ENCODE results near the gene NAT14.
"Not testable (repeated sequence)": the region's sequence is repeated elsewhere in the genome, so short reads cannot be mapped to it uniquely, and the experiment has no call there.

The NAT14 gene, protein sequence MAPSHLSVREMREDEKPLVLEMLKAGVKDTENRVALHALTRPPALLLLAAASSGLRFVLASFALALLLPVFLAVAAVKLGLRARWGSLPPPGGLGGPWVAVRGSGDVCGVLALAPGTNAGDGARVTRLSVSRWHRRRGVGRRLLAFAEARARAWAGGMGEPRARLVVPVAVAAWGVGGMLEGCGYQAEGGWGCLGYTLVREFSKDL

DNA sequence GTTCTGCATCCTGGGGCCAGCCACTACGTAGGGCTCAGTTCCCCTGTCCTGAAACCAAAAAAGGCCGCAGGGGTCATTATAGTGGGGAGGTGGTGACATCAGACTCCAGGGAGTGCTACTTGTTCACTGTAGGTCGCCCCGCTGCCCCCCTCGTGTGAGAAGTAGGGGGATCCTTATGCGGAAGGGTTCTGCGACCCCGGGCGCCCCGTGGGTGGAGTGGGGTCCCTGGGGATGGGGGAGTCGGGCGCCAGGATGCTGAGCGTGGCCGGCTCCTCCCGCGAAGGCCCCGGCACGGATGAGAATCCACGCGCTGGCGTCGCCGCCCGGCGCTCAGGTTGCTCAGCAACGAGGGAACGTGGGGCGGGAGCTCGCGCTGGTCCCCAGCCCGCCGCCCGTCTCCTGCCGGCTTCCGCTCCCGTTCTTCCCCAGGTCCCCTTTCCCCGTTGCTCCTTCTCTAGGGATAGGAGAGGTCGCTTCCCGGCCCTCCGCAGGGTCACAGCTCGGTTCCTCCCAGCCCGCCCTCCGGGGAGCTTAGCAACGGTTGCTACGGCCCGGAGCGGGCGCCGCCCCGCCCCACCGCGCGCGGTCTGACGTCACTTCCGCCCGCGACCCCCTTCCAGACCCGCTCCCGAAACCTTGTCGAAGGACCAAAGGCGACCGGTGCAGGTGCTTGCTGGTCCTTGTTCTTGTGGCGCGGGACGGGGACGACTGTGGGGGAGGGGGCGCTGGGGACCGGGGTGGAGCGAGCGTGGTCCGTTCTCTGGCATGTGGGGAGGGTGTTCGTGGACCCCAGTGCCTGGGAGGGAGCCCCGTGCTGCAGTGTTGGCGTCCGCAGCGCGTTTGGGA is at the start of gene NAT14:
NAT14 (plus strand) TSS at position 596 of the 846 bp plus-strand sequence. CDS start 521 bp downstream, outside the sequence.
- peak; percentile 57 for DNase-seq (ENCODE audit: low spot score)

DNA sequence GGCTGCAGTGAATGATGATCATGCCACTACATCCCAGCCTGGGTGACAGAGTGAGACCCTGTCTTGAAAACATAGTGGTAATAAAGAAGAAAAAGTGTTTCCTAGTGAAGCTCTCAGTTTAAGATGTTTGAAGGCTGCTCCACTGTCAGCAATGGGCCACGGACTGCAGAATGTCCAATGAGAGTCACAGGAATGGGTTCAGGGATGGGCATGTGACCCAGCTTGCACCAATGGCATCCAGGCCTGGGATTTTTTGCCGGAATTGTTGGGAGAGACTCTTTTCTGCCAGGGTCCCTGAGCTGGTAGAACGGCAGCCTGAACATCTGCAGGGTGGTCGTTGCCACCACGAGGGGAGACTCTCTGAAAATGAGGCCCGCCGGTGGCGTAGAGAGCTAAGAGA is 48.1 kb upstream of the NAT14 start:
- no peak for DNase-seq (ENCODE audit: low spot score)

DNA sequence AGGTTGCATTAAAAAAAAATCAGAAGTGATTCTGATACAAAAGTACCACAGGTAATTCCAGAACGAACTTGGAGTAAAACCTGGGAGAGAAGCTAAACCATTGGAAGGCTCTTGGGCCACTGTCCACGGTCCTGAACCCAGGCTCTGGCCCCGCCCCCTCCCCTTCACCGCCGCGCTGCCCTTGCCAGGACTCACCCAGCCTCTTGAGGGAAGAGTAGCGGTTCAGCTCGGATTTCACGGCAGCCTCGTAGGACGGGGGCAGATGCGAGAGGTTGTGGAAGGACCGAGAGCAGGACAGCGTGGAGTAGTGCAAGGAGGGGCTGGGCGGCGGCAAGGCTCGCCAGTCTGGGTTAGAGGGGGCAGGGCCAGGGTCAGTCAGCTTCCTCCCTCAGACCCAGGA is 47.6 kb upstream of the NAT14 start:
- peak; percentile 62 for DNase-seq (ENCODE audit: low spot score)

DNA sequence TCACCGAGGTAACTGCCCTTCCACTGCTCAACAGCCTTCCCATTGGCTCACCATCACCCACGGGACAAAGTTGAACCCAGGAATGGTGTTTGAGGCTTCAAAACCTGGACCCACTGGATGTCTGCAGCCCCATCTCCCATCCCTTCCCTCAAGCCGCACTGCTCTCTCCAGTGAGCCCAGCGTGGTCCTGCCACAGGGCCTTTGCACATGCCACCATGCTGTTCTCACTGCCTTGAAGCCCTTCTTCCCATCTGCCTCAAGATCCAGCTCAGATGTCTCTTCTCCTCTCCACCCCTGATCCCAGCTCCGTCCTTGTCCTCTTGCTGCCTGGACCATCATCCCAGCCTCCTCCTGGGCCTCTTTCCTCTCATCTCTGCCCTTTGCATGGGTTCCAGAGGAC is 45.9 kb upstream of the NAT14 start:
- no peak for DNase-seq (ENCODE audit: low spot score)

DNA sequence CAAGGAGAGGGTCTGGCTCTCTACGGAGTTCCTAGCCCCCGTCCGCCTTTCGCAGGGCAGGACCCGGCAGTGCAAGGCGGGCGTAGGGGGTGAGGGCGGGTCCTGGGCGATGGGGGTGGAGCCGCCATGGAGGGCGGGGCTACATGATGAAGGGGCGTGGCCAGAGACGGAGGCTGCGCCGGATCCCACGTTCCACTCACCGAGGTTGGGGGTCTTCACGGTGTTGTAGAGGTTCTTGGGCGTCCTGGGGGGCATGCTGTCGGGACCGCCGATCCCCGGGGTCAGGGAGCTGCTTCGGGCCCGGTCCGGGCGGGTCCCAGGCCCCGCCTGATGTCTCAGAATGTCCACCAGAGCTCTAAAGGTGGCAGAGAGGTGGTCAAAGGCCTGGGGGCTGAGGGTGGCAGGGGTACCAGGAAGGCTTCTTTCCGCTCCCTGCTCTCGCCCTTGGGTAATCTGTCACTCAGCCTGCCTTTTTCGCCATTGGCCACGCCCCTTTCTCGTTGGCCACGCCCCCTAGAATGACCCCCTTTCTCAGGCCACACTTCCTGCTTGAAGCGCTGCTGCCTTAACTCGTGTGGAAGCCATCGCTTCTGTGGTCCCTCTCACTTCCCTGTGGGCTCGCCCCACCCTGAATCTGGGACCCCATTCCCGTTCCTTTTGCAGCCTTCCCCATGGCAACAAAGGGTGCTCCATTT is 44.4 kb upstream of the NAT14 start:
- no peak for DNase-seq (ENCODE audit: low spot score)

DNA sequence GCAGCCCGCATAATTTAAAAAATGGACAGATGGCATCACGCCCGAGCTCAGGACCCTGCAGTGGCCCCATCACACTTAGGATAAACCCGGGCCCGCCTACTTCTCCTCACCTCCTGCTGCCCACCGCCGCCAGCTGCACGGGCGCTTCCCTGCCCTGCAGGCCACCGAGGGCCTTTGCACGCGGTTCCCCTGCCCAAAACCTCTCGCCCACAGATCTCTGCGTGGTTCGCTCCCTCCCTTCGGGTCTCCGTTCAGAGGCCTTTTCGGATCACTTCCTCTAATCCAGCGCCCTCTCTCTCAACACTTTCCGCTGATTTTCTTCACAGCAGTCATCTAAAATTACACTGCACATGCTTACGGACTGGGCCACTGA is 43.7 kb upstream of the NAT14 start:
- DNase-seq (ENCODE audit: low spot score): no peak

DNA sequence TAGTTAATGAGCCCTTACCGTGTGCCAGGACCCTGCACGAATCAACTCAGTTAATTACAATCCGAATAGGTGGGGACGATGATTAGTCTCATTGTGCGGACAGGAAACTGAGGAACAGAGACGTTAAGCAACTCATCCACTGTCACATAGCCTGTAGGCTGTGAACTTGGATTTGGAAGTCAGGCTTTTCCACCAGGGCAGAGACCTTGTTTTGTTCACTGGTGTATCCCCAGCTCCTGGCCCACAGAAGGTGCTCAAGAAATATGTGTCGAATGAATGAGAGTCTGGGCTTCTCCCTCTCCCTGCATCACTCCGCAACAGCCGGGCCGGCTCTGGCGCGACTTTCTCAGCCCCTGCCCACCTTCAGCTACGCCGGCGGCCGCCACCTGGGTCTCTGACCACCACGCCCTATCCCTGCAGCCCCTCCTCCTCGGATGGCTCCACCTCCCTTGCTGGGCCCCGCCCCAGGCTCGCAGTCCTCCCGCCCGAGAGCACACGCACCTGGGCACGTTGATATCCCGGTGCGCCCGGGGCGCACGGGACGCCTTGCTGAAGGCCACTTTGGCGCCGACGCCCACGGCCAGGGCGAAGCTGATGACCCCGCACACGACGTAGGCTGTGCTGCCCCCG is 43.2 kb upstream of the NAT14 start:
- DNase-seq (ENCODE audit: low spot score): peak; percentile 52

DNA sequence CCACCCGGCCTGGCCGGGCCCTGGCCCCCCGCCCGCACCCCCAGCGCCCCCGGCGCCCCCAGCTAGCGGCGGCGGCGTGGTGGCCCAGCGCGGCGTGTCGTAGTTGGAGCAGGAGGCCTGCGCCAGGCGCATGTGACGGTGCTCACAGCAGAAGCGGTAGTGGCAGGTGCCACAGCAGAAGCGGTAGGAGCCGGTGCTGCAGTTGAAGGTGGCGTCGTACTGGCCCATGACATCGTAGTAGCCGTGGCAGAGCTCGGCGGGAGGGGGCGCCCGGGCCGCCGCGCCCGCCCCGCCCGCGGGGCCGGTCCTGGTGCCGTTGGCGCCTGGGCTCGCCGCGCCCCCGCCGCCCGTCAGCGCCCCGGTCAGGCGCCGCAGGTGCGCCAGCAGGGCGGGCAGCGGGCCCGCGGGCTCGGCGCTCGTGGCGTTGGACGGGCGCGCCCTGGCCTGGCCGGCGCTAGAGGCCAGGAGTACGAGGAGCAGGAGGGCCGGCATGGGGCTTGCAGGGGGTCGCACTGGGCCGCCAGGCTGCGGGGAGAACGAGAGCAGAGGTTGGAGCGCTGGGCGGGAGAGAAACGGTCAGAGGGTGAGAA is 42.5 kb upstream of the NAT14 start:
- no peak for DNase-seq (ENCODE audit: low spot score)

DNA sequence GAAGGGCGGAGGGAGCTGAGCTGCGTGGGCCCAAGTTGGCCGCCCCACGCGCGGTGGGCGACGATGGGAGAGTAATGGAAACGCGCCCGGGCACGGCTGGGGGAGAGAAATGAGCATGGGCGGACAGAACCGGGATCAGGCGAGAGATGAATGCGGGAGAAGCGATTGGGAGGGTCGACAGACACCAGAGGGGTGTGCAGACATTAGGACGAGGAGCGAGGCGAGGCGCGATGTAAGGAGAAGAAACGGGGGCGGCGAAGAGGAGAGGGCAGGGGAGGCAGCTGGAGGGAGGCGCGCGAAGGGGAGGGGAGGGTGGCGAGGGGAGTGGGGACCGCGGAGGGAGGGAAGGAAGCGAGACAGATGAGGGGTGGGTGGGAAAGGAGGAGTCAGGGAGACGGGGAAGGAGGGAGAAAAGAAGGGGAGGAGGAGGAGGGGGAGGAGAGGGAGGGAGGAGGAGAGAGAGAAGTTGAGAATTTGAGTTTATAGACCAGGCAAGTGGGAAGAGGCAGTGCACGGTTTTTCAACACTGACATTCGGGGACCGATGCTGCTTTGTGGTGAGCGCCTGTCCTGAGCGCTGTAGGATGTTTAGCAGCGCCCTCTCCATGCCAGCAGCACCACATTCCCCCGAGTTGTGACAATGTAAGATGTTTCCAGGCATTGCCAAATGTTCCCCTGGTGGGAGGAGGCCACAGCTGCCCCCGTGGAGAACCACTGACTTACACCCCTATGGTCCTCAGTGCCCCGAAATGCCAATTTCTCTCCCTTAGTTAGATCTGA is 41.8 kb upstream of the NAT14 start, which contains the start of gene SHISA7:
SHISA7 (minus strand) TSS at position 256 of the 779 bp plus-strand sequence. CDS start 437 bp downstream, outside the sequence.
- DNase-seq (ENCODE audit: low spot score): peak; percentile 64

DNA sequence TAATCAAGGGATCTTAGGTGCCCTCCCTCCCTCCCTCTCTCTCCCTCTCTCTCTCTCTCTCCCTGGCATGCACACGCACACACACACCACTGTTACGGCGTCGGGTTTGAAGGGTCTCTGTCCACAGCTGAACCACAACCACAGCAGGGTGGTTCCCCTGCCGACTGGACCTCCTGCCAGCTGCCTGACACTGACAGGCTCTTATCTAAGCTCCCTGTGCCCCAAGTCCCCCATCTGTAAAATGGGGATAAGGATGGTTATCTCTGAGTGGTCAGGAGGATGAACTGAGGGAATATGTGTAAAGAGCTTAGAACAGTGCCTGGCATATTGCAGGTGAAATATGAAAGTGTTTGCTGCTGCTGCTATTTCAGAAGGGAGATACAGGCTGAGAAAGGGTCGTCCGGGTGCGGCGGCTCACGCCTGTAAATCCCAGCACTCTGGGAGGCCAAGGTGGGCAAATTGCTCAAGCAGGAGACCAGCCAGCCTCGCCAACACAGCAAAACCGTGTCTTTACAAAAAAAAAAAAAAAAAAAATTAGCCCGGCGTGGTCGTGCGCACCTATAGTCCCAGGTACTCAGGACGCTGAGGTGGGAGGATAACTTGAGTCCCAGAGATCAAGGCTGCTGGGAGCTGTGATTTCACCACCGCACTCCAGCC is 41.0 kb upstream of the NAT14 start:
- DNase-seq (ENCODE audit: low spot score): no peak

DNA sequence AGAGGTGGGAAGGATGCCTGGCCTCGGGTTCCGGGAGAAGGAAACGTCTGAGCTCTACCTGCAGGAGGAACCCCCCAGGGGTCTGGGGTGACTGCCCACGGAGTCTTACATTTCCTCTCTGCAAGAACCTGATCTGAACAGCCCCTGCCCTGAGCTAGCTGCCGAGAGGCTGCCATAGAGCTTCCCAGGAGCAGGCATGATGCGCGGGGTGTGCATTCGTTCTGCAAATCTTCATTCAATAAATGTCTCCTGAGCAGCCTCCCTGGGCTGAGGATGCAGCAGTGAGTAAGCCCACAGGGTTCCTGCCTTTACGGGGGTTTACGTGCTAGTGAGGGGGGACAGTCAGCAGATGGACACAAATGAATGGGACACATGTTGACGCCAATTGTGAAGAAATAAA is 40.3 kb upstream of the NAT14 start:
- no peak for DNase-seq (ENCODE audit: low spot score)

DNA sequence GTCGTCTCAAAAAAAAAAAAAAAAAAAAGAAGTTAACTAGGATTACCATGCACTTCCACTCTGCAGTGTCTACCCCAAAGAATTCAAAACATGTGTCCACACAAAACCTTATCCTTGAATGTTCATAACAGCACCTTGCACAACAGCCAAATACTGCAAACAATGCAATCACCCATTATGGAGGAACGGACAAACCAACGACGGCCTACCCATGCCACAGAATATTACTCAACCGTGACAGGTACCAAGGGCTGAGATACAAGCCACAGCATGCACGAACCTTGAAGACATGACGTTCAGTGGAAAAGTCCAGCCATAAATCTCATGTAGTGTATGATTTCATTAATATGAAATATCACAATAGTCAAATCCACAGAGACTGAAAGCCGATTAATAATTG is 38.9 kb upstream of the NAT14 start:
- no peak for DNase-seq (ENCODE audit: low spot score)

DNA sequence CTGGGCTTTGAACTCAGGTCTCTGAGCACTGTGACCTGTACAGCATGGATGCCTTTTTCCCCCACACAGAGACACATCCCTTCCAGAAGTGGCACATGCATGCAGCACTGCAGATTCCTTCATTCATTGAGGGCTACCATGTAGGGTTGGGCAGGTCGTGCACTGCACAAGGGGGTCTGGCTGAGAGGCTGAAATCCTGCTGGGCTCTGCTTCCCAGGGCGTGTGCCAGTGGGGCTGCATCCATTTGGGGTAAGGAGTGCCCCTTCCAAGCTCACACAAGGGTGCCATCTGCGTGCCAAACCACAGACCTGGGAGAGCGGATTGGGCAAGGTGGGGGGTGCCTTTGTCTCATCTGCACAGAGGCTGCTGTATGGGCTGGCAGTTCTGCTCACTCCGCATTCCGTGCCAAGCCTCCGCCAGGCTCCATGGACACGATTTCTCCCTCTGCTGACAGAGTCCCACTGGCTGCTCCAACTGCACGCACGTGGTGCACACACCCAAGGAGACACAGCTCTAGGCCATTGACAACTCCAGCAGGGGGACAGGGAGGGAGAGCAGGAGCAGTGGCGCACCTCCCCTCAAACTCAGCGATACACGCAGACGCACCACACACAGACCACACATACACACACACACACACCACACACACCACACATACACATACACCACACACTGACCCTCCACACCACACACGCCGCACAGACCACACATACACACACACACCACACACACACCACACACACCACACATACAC is 37.4 kb upstream of the NAT14 start:
- peak; percentile 76 for DNase-seq (ENCODE audit: low spot score)

DNA sequence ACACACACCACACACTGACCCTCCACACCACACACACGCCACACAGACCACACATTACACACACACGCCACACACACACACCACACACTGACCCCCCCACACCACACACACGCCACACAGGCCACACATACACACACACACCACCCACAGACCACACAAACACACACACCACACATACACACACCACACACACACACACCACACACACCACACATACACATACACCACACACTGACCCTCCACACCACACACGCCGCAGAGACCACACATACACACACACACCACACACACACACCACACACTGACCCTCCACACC is 36.9 kb upstream of the NAT14 start:
- DNase-seq (ENCODE audit: low spot score): not testable (repeated sequence)

DNA sequence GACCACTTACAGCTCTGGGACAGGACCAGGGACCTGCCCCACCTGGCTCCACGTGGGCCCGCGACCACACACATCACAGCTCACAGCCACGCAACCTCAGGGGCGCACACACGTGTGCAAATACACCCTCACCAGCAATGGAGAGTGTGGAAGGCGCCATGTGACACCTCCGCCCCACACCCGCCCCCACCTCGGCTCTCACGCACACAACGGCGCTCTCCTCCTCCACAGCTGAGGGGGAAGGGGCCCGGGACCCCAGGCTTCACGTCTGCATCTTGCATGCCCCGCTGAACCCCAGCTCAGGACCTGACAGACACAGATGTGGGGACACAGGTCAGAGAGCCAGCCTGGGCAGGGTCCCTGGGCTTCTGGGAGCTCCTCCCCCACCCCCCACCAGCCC is 35.5 kb upstream of the NAT14 start:
- DNase-seq (ENCODE audit: low spot score): no peak

DNA sequence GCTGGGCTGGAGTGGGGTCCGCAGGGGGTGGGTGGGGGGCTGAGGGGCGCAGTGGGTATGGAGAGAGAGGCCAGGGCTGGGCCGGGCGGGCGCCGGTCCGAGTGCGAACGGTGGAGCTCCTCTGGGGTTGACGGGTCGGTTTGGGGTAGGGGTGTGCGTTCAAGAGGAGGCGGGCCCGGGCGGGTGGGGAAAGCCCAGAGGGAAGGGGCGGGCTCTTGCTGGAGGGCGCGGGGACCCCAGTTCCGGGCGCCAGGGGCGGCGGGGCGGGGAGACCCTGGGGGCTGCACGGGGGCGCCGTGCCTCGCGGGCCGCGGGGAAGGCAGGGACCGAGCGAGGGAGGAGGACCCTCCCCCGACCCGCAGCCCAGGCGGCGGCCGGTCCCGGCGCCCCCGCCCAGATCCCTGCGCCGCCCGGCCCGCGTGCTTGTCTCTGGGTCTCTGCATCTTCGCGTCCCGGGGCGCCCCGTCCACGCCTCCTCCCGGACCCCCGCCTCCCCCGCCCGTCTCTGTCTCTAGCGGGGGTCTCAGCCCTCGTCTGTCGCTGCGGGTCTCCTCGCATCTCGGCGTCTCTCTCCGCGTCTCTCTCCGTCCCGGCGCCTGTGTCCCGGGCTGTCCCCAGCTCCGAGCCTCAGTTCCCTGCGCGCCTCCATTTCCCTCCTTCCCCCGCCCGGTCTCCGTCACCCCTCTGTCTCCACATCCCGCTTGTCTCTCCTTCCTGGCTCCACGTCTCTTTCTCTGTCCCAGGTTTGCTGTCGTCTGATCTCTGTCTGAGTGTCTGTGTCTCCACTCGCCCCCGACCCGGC is 33.6 kb upstream of the NAT14 start:
- DNase-seq (ENCODE audit: low spot score): no peak

DNA sequence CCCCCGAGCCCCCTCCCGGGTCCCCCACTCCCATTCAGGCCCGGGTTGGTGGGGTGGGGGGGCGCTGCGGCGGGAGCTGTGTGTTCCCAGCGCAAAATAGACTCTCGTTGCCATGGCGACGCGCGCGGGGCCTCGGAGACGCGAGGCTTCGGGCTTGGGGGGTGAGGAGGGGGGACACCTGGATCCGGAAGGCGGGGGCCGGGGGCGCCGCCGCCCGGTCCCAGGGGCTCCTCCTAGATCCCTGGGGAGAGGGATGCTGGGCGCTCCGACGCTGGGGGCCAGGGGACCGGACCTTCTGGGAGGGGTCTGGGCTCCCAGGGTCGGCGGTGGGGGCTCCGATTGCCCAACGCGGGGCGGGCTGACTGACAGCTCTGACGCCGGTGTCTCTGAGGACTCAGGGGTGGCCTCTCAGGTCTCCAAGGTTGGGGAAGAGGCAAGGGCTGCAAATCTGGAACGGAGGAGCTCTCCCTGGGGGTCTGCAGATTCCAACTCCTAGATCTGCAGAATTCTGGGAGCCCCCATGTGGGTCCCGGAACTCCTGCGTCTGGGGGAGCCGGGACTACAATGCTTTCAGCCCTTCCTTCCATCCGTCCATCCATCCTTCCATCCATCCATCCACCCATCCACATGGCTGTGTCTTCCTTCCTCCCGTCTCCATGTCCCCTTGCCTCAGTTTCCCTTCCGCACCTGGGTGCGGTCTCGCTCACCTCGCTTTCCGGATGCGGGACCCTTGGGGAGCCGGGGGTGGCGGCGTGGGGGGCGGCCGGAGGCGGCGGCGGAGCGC is 32.8 kb upstream of the NAT14 start:
- DNase-seq (ENCODE audit: low spot score): peak; percentile 62

DNA sequence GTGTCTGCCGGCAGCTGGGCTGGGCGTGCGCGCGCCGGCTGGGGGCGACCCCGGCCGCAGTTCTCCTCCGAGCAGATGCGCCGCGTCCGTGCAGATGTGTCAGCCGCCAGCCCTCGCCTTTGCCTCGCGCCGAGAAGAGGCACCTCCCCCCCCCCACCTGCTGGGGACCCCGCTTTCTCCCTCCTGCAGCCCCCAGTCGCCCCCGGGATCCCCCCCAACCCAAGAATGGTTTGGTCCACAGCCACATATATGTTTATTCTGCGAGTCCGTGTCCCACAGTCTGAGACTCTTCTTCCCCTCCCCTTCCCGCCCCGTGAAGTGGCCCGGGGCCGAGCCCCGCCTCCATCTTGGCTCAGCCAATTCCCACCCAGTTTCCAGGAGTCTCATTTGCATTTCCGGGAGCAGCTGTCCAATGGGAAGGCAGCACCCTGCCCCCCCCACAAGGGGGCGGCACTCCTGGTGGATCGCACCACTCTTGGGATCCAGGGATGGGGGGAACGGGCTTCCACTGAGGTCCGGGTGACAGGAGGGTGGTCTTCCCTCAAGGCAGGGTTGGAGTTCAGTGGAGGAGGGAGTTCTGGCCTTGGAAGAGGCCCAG is 32.1 kb upstream of the NAT14 start:
- DNase-seq (ENCODE audit: low spot score): peak; percentile 96

All from cerebellar cortex (tissue), 1 donor.